ENCODE data around the gene ENOX2. TPM values are rescaled to one million over a fixed set of nuclear protein-coding genes. Genes with fewer than 3 reads are reported as not detected.

The ENOX2 gene
- total RNA-seq, 1 experiment from 2014 or later: 11.4 TPM

- no peaks in the 10 kb centered on the region for H3K36me3 Mint-ChIP-seq (ENCODE audit: insufficient read depth, unreplicated experiment)
- no TSS peak for BruUV-seq (replicated peaks)
Observed at GRCh38 chrX:130805903-130806302, 97.1 kb downstream of the ENOX2 start.

GRCh38 chrX:130803537-130803936, 99.5 kb downstream of the ENOX2 start:
- H3K36me3 Mint-ChIP-seq (ENCODE audit: insufficient read depth, unreplicated experiment): no peaks in the 10 kb centered on the region
- no peak overlapping the region for H3K27ac Mint-ChIP-seq (ENCODE audit: unreplicated experiment)
- H3K9me3 ChIP-seq: no peaks in the 10 kb centered on the region
- DNase-seq: no peak
- H3K4me1 Mint-ChIP-seq (ENCODE audit: low read depth, unreplicated experiment): no peaks in the 10 kb centered on the region
- POLR2A ChIA-PET: no interaction called here
- H3K27me3 ChIP-seq (replicated peaks; ENCODE audit: control insufficient read depth, insufficient read depth, low read length): no peaks in the 10 kb centered on the region
- no peaks in the 10 kb centered on the region for H3K27me3 Mint-ChIP-seq (ENCODE audit: insufficient read depth, unreplicated experiment)
- no peaks in the 10 kb centered on the region for H3K4me1 ChIP-seq
- TF ChIP-seq CTCF (IDR thresholded peaks at IDR 0.05; ENCODE audit: insufficient read depth in 1 of 2, low read depth in 1 of 2, low read length in 1 of 2, severe bottlenecking in 1 of 2, unreplicated experiment in 1 of 2): no peak
- BruUV-seq (replicated peaks): no TSS peak
- no peak overlapping the region for H3K4me3 Mint-ChIP-seq (ENCODE audit: unreplicated experiment)
- H3K4me3 ChIP-seq (ENCODE audit: low read depth, low read length): no peak overlapping the region
- no peaks in the 10 kb centered on the region for H3K36me3 ChIP-seq (ENCODE audit: control insufficient read depth, insufficient read depth, low read length)
- CTCF ChIA-PET: no interaction called here
- H3K9me3 Mint-ChIP-seq (ENCODE audit: unreplicated experiment): no peaks in the 10 kb centered on the region
- intact Hi-C loops (cut with micrococcal nuclease; ENCODE audit: unreplicated experiment): no loop called here

More at GRCh38 chrX:130805903-130806302, 97.1 kb downstream of the ENOX2 start:
- no peak for DNase-seq
- CTCF ChIA-PET: no interaction called here
- Mint-ChIP-seq H3K27me3 (ENCODE audit: insufficient read depth, unreplicated experiment) (no peaks in the 10 kb centered on the region), H3K27ac (ENCODE audit: unreplicated experiment) (no peak overlapping the region), H3K4me3 (ENCODE audit: unreplicated experiment) (no peak overlapping the region), H3K9me3 (ENCODE audit: unreplicated experiment) (no peaks in the 10 kb centered on the region), H3K4me1 (ENCODE audit: low read depth, unreplicated experiment) (no peaks in the 10 kb centered on the region)
- H3K4me3 ChIP-seq (ENCODE audit: low read depth, low read length): no peak overlapping the region
- H3K36me3 ChIP-seq (ENCODE audit: control insufficient read depth, insufficient read depth, low read length): no peaks in the 10 kb centered on the region
- POLR2A ChIA-PET: no interaction called here
- no peak for TF ChIP-seq CTCF (IDR thresholded peaks at IDR 0.05; ENCODE audit: insufficient read depth in 1 of 2, low read depth in 1 of 2, low read length in 1 of 2, severe bottlenecking in 1 of 2, unreplicated experiment in 1 of 2)
- no peaks in the 10 kb centered on the region for H3K27me3 ChIP-seq (replicated peaks; ENCODE audit: control insufficient read depth, insufficient read depth, low read length)
- H3K9me3 ChIP-seq: no peaks in the 10 kb centered on the region
- intact Hi-C loops (cut with micrococcal nuclease; ENCODE audit: unreplicated experiment): no loop called here
- no peaks in the 10 kb centered on the region for H3K4me1 ChIP-seq

GRCh38 chrX:130801901-130802300, 101.1 kb downstream of the ENOX2 start:
- Histone ChIP-seq H3K4me3 (ENCODE audit: low read depth, low read length) (no peak overlapping the region), H3K4me1 (no peaks in the 10 kb centered on the region), H3K36me3 (ENCODE audit: control insufficient read depth, insufficient read depth, low read length) (no peaks in the 10 kb centered on the region), H3K27me3 (replicated peaks; ENCODE audit: control insufficient read depth, insufficient read depth, low read length) (no peaks in the 10 kb centered on the region), H3K9me3 (no peaks in the 10 kb centered on the region)
- Mint-ChIP-seq H3K36me3 (ENCODE audit: insufficient read depth, unreplicated experiment) (no peaks in the 10 kb centered on the region), H3K27ac (ENCODE audit: unreplicated experiment) (no peak overlapping the region), H3K9me3 (ENCODE audit: unreplicated experiment) (no peaks in the 10 kb centered on the region), H3K4me1 (ENCODE audit: low read depth, unreplicated experiment) (no peaks in the 10 kb centered on the region), H3K4me3 (ENCODE audit: unreplicated experiment) (no peak overlapping the region), H3K27me3 (ENCODE audit: insufficient read depth, unreplicated experiment) (no peaks in the 10 kb centered on the region)
- DNase-seq: peak; percentile 4 to 22
- peak in 1 of 2 experiments; percentile 28 for TF ChIP-seq CTCF (IDR thresholded peaks at IDR 0.05; ENCODE audit: insufficient read depth in 1 of 2, low read depth in 1 of 2, low read length in 1 of 2, severe bottlenecking in 1 of 2, unreplicated experiment in 1 of 2)
- POLR2A ChIA-PET: no interaction called here
- CTCF ChIA-PET: interaction anchor here (0.9 kb wide), 1 partner anchor 226 kb away, joined by 4 read pairs; no protein-coding TSS in a partner anchor
- intact Hi-C loops (cut with micrococcal nuclease; ENCODE audit: unreplicated experiment): no loop called here
- no TSS peak for BruUV-seq (replicated peaks)
